AG04450 (cell line): Measurements from ENCODE around the gene ZNF594. TPM values are rescaled to one million over a fixed set of nuclear protein-coding genes. Genes with fewer than 3 reads are reported as not detected.
"Not testable (repeated sequence)": the region's sequence is repeated elsewhere in the genome, so short reads cannot be mapped to it uniquely, and the experiment has no call there.

Source experiments
- CTCF ChIA-PET: fragments of 300-600, 350-600 bp; formaldehyde crosslinking; extraction: SDS; loops from one replicate; lab custom pipeline; 2022; ENCODE audit warnings: antibody characterized with exemption, inconsistent platforms; lab: Charles Lee
- POLR2A ChIA-PET: fragments of 350-600 bp; formaldehyde crosslinking; extraction: SDS; loops from one replicate; lab custom pipeline; 2021; ENCODE audit warnings: antibody characterized with exemption, inconsistent platforms; lab: Yijun Ruan, JAX
- DNase-seq: peaks from one replicate; pipeline ENCODE4 v3.0.0-alpha.2; 2011; ENCODE audit warnings: low read depth, low spot score
- H3K27ac ChIP-seq: one replicate; pipeline ENCODE4 v1.5.1; 2012; ENCODE audit warnings: low read depth, low read length, control low read depth
- H3K27me3 ChIP-seq: one replicate; pipeline ENCODE4 v1.6.0; 2012; ENCODE audit warnings: low read length; ENCODE audit not compliant: control insufficient read depth, insufficient read depth
- H3K4me3 ChIP-seq: 2 replicates; pipeline ENCODE4 v1.5.1; 2011; ENCODE audit warnings: mild to moderate bottlenecking, low read depth, low read length, control low read depth
- H3K9me3 ChIP-seq: 2 replicates; pipeline ENCODE4 v1.5.1; 2012; ENCODE audit warnings: low read length; ENCODE audit not compliant: control insufficient read depth, insufficient read depth
- polyA plus RNA-seq: library from polyadenylated mRNA; depleted of rRNA; stranded (reverse); fragments of >200 nt; gene quantifications from 2 replicates; pipeline ENCODE4 v1.2.3, GENCODE V29; 2011
- TF ChIP-seq, protein P1 (sequence below): IDR thresholded peaks from 2 replicates; pipeline ENCODE4 v1.5.1; 2011; ENCODE audit warnings: low read depth, low read length, control low read depth, inconsistent platforms

ZNF594 gene
- polyA plus RNA-seq, 1 experiment: 4.5 TPM

DNA sequence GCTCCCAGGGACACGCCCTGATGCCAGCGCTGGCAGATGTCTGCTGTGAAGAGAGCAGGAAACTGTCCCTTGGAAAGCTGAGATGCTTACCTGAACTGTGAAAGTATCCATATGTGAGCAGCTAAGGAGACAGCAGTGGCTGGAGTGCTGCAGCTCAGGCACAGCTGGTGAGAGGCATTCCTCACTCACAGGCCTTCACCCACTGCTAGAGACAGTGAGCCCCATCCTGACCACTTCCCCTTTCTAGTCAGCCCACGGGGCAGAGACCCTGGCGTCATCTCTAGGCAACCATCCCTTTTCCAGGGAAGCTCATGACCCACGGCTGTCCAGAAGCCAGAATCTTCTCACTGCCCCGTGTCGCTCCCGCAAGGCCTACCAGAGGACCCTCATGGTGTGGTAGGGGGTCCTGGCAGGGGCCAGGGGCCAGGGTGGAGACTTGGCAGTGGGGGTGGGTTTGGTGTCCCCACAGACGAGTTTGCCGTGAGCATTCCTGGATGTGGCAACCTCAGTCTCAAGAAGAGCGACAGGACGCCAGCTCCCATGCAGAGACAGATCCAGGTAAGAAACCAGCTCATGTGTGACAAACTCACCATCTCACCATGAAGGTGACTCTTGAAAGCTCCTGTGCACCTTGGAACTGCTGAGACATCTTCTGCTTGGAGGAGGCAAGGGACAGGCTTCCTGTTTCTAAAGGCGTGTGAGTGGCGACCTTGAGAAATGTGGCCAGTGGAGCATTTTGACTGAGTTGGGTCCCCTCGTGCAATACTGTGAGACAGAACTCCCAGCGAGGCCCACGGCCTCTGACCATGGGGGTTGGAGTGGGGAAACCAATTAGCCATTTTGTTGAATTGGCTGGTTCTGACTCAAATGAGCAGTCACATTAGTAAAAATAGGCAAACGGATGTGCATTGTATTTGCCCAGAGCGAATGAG is 43.2 kb upstream of the ZNF594 start, which contains the start of gene SCIMP:
Gene SCIMP (minus strand): TSS at position 216 of the 932 bp plus-strand sequence. CDS start 105 bp downstream, at position 111.
- Histone ChIP-seq H3K27ac (no peak within 1 kb of the TSS), H3K9me3 (no peaks in the 10 kb centered on the region), H3K27me3 (no peaks in the 10 kb centered on the region), H3K4me3 (no peak within 1 kb of the TSS)
- DNase-seq: no peak
- TF ChIP-seq, protein P1, sequence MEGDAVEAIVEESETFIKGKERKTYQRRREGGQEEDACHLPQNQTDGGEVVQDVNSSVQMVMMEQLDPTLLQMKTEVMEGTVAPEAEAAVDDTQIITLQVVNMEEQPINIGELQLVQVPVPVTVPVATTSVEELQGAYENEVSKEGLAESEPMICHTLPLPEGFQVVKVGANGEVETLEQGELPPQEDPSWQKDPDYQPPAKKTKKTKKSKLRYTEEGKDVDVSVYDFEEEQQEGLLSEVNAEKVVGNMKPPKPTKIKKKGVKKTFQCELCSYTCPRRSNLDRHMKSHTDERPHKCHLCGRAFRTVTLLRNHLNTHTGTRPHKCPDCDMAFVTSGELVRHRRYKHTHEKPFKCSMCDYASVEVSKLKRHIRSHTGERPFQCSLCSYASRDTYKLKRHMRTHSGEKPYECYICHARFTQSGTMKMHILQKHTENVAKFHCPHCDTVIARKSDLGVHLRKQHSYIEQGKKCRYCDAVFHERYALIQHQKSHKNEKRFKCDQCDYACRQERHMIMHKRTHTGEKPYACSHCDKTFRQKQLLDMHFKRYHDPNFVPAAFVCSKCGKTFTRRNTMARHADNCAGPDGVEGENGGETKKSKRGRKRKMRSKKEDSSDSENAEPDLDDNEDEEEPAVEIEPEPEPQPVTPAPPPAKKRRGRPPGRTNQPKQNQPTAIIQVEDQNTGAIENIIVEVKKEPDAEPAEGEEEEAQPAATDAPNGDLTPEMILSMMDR: no peak
- ChIA-PET CTCF (no interaction called here), POLR2A (no interaction called here)

DNA sequence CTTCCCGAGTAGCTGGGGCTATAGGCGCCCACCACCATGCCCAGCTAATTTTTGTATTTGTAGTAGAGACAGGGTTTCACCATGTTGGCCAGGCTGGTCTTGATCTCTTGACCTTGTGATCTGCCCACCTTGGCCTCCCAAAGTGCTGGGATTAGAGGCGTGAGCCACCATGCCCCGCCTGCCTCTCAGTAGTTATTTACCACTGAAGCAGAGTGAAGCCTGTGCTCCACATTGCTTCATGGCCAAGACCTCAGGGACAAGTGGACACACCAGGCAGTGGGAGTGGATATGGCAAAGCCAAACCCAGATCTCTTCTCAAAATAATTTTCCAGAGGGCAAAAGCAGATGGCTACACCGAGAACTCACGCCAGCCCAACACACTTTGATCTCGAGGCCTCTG is 41.8 kb upstream of the ZNF594 start:
- H3K27me3 ChIP-seq, H3K9me3 ChIP-seq, H3K4me3 ChIP-seq, H3K27ac ChIP-seq, CTCF ChIA-PET, DNase-seq, POLR2A ChIA-PET: not testable (repeated sequence)

DNA sequence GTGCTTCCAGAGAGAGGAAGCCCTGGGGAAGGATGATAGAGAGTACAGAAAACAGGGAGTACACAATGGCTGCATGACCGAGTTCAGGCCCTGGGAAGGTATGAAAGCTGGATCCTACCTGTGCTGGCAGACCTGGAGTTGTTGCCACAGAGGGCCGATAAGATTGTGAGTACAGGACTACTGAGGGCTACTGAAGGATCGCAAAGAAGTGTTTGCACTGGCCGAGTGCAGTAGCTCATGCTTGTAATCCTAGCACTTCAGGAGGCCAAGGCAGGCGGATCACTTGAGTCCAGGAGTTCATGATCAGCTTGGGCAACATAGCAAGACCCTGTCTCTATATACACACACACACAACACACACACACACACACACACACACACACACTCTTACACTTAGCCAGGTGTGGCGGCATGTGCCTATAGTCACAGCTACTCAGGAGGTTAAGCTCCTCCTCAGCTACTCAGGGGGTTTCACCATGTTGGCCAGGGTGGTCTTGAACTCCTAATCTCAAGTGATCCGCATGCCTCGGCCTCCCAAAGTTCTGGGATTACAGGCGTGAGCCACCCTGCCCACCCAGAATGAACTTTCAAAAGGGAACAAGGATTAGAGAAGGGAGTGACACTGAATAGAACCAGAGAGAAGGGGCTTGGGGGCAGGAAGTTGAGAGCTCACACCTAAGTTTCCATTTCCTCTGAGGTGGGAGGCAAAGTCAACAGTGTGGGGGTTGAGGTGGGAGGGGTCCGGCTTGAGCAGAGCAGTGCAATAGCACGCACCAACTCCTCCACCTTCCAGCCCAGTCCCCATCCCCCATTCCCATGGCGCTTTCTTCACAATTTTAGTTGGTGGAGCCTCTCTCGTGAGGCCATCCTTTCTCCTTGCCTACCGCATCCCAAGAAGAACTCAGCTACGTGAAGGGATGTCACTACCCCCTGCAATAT is 35.5 kb upstream of the ZNF594 start:
- CTCF ChIA-PET: interaction anchor here (0.5 to 0.6 kb wide), 2 partner anchors 12 to 117 kb away, joined by 3 to 4 read pairs; no protein-coding TSS in a partner anchor
- DNase-seq: no peak
- no peaks in the 10 kb centered on the region for H3K27me3 ChIP-seq
- POLR2A ChIA-PET: no interaction called here
- TF ChIP-seq, protein P1: no peak
- H3K4me3 ChIP-seq: no peak overlapping the region
- no peaks in the 10 kb centered on the region for H3K9me3 ChIP-seq
- no peak overlapping the region for H3K27ac ChIP-seq

DNA sequence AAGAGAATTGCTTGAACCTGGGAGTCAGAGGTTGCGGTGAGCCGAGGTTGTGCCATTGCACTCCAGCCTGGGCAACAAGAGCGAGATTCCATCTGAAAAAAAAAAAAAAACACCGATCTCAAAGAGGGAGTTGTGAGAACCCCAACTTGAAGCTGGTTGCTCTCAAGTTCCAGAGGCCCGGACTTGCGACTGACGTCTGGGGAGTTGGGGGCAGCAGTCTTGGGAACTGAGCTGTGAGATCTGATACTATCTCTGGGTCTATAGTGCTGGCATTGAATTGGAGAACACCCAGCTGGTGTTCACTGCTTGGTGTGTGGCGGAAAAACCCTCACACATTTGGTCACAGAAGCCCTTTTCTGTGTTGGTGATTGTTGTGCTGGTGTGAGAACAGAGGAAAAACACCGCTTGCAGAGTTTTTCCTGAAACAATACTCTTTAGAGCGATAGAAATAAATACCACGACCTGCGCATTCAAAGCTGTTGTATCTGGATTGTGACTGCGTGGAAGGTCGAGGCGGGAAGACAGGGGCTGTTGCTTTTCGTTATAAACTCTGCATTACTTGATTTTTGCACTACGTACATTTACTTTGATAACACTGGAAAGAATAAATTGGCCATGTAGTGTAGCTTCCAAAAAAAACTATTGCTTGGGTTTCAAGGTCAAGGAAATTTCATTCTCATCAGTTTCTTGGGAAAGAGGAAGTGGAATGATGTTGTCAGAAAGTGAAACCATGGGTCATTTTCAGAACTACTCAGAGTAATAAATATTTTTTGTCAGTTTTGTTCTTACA is 34.2 kb upstream of the ZNF594 start:
- Histone ChIP-seq H3K4me3 (no peak overlapping the region), H3K27me3 (no peaks in the 10 kb centered on the region), H3K27ac (no peak overlapping the region), H3K9me3 (no peaks in the 10 kb centered on the region)
- DNase-seq: no peak
- TF ChIP-seq, protein P1: no peak
- POLR2A ChIA-PET: interaction anchor here (0.7 kb wide), 1 partner anchor 47 kb away, joined by 6 read pairs; no protein-coding TSS in a partner anchor
- CTCF ChIA-PET: no interaction called here

- DNase-seq, POLR2A ChIA-PET: not testable (repeated sequence)
- CTCF ChIA-PET: interaction anchor here (1.5 kb wide), 1 partner anchor 15 kb away, joined by 5 read pairs; no protein-coding TSS in a partner anchor
Measured at GRCh38 chr17:5221912-5222311, 30.2 kb upstream of the ZNF594 start.

More at GRCh38 chr17:5221912-5222311, 30.2 kb upstream of the ZNF594 start:
- not testable (repeated sequence) for H3K27me3 ChIP-seq, H3K4me3 ChIP-seq, H3K27ac ChIP-seq, H3K9me3 ChIP-seq
